SU-DHL-6 (cell line): ENCODE results near the gene APRT.

ENCODE experiments used
- H2AFZ ChIP-seq: fragments of 200-600 bp; sonication (generic); 2 replicates; pipeline ENCODE4 v1.6.1; 2014; ENCODE audit warnings: low read depth, mild to moderate bottlenecking, moderate library complexity, mixed read lengths, antibody characterized with exemption, low read length; ENCODE audit not compliant: severe bottlenecking
- H3F3A ChIP-seq: fragments of 200-600 bp; shearing (Covaris generic); 2 replicates; pipeline ENCODE4 v1.6.0; 2016; ENCODE audit warnings: antibody characterized with exemption, mild to moderate bottlenecking; ENCODE audit not compliant: insufficient read depth
- H3K27ac ChIP-seq: fragments of 200-600 bp; sonication (generic); 2 replicates; pipeline ENCODE4 v1.5.1; 2016; ENCODE audit warnings: low read depth, mild to moderate bottlenecking, low read length, moderate library complexity, mixed read lengths
- H3K27me3 ChIP-seq: fragments of 200-600 bp; sonication (generic), shearing (Covaris generic); 2 replicates; pipeline ENCODE4 v1.6.0; 2014; ENCODE audit warnings: mild to moderate bottlenecking, low read length
- H3K36me3 ChIP-seq: fragments of 200-600 bp; sonication (generic); 2 replicates; pipeline ENCODE4 v1.6.1; 2014; ENCODE audit warnings: mild to moderate bottlenecking, low read length, mixed read lengths
- H3K4me2 ChIP-seq: fragments of 300-600, 200-600 bp; shearing (Covaris generic), sonication (generic); 2 replicates; pipeline ENCODE4 v1.6.0; 2014; ENCODE audit warnings: low read length, low read depth, mild to moderate bottlenecking; ENCODE audit not compliant: poor library complexity, severe bottlenecking
- H3K4me3 ChIP-seq: fragments of 200-600 bp; sonication (generic); 2 replicates; pipeline ENCODE4 v1.5.1; 2014; ENCODE audit warnings: antibody characterized with exemption, low read length, mild to moderate bottlenecking, mixed read lengths; ENCODE audit not compliant: insufficient read depth, poor library complexity, severe bottlenecking
- H3K79me2 ChIP-seq: fragments of 200-600 bp; sonication (generic); 2 replicates; pipeline ENCODE4 v1.6.1; 2014; ENCODE audit warnings: mild to moderate bottlenecking, low read length, moderate library complexity; ENCODE audit not compliant: insufficient read depth
- H3K9ac ChIP-seq: fragments of 200-600 bp; sonication (generic); 2 replicates; pipeline ENCODE4 v1.7.0; 2014; ENCODE audit warnings: mild to moderate bottlenecking, low read length
- H3K9me2 ChIP-seq: fragments of 200-600 bp; sonication (generic); replicated peaks from 2 replicates; pipeline ENCODE4 v1.6.1; 2014; ENCODE audit warnings: low read length; ENCODE audit not compliant: insufficient read depth
- H3K9me3 ChIP-seq: fragments of 200-600 bp; sonication (generic); 2 replicates; pipeline ENCODE4 v1.6.1; 2014; ENCODE audit warnings: low read length, mixed read lengths; ENCODE audit not compliant: insufficient read depth
- H4K20me1 ChIP-seq: fragments of 200-600 bp; sonication (generic); 2 replicates; pipeline ENCODE4 v1.6.1; 2014; ENCODE audit warnings: low read depth, mild to moderate bottlenecking, antibody characterized with exemption, low read length, moderate library complexity, mixed read lengths
- CTCF ChIP-seq: fragments of 200-600 bp; sonication (generic); IDR thresholded peaks from one replicate; pipeline ENCODE4 v1.5.1; 2017; ENCODE audit warnings: antibody characterized with exemption, mild to moderate bottlenecking, low read length, moderate library complexity; ENCODE audit not compliant: insufficient read depth, poor library complexity, severe bottlenecking
- EZH2phosphoT487 ChIP-seq: fragments of 200-600 bp; sonication (generic), shearing (Covaris generic); conservative IDR thresholded peaks from 2 replicates; pipeline ENCODE4 v1.6.1; 2018; ENCODE audit warnings: mild to moderate bottlenecking, antibody characterized with exemption, low read length, moderate library complexity, mixed read lengths

The APRT gene

GRCh38 chr16:88784074-88784855 lies 27.5 kb downstream of the APRT start:
- Histone ChIP-seq H3K79me2 (no peaks in the 10 kb centered on the region), H3K27ac (no peak overlapping the region), H3K9ac (peak overlapping the region; percentile 26; the same call in 1 of the 2 replicates), H4K20me1 (no peaks in the 10 kb centered on the region), H3K9me2 (no peaks in the 10 kb centered on the region), H3K4me2 (peak overlapping the region; percentile 55), H3K27me3 (no peaks in the 10 kb centered on the region), H3K36me3 (no peaks in the 10 kb centered on the region), H3K4me3 (peak overlapping the region; percentile 26), H3K9me3 (no peaks in the 10 kb centered on the region), H3F3A (no peaks in the 10 kb centered on the region), H2AFZ (no peak overlapping the region)
- TF ChIP-seq EZH2phosphoT487 (0 out of 2 replicates have a peak, but pooled peaks have one; percentile 13), CTCF (no peak)

GRCh38 chr16:88783391-88784073 lies 28.2 kb downstream of the APRT start:
- Histone ChIP-seq H3K9me3 (no peaks in the 10 kb centered on the region), H2AFZ (no peak overlapping the region), H3K36me3 (no peaks in the 10 kb centered on the region), H3K9ac (no peak overlapping the region), H3K27me3 (no peaks in the 10 kb centered on the region), H3K9me2 (no peaks in the 10 kb centered on the region), H3K4me2 (no peak overlapping the region), H3K79me2 (no peaks in the 10 kb centered on the region), H3K4me3 (no peak overlapping the region), H3F3A (no peaks in the 10 kb centered on the region), H4K20me1 (no peaks in the 10 kb centered on the region), H3K27ac (no peak overlapping the region)
- no peak for TF ChIP-seq EZH2phosphoT487
- no peak for TF ChIP-seq CTCF

- H3K9ac ChIP-seq, result no peak overlapping the region
- no peaks in the 10 kb centered on the region for H3K79me2 ChIP-seq
- H2AFZ ChIP-seq, result no peak overlapping the region
- no peak overlapping the region for H3K4me2 ChIP-seq
- H3K27ac ChIP-seq, result no peak overlapping the region
- H3K9me2 ChIP-seq, result no peaks in the 10 kb centered on the region
- no peak for TF ChIP-seq EZH2phosphoT487
- no peak for TF ChIP-seq CTCF
- no peaks in the 10 kb centered on the region for H3K27me3 ChIP-seq
- H4K20me1 ChIP-seq, result no peaks in the 10 kb centered on the region
- H3K9me3 ChIP-seq, result no peaks in the 10 kb centered on the region
- no peak overlapping the region for H3K4me3 ChIP-seq
- no peaks in the 10 kb centered on the region for H3F3A ChIP-seq
- H3K36me3 ChIP-seq, result no peaks in the 10 kb centered on the region
Measured at GRCh38 chr16:88782454-88783390, 29.0 kb downstream of the APRT start.
